ENCODE measurements around the gene AP1B1.

Gene AP1B1

DNA sequence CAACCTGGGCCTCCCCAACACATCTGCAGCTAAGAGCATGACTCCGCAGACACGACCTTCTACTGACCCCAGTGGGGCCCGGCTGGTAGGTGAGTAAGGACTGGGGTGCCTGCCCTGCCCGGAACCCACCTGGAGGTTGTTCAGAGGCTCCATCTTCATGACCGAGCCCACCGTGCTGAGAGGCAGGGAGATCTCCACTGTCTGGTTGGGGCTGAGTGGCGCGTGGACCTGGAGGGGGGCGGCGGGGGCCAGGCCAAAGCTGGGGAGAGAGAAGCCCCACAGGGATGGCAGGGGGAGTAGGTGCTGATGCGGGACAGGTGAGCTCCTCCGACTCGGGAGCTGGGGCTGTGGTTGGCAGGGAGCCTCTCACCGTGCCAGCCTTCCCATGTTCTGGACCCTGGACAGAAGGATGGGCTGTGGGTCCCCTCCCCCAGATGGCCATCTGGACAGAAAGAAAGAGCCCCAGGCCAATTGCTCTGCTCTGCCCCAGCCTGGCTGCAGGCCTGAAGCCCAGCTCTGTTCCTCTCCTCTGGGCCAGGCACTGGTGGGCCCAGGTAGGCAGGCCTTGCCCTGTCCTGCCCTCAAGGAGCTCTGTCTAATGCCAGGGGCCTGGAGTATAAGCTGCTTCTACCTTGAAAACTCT lies 56.6 kb downstream of the AP1B1 start:
- DNase-seq (ENCODE audit: low read depth): no peak

DNA sequence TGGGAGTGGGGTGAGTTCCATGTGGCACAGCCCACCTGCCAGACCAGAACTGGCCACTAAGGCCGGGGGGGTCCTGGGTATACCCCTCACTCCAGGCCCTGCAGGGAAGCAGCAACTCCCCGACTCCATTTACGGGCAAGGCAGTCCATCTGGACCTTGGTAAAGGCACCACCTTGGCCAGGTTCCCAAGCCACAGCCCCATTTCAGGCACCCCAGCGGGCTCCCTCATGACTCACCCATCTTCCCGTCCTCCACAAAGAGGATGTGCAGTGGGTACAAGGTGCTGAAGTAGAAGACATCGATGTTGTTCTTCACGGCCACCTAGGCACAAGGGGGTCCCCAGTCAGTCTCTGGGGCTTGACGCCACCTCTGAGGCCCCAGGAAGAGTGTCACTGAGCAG lies 57.2 kb downstream of the AP1B1 start:
- DNase-seq (ENCODE audit: low read depth): no peak

GRCh38 chr22:29330753-29331152 lies 57.6 kb downstream of the AP1B1 start:
- no peak for DNase-seq (ENCODE audit: low read depth)

- no peak for DNase-seq (ENCODE audit: low read depth)
Observed at GRCh38 chr22:29330291-29330690, 58.1 kb downstream of the AP1B1 start.

GRCh38 chr22:29329581-29329980 lies 58.8 kb downstream of the AP1B1 start:
- DNase-seq (ENCODE audit: low read depth): no peak

DNA sequence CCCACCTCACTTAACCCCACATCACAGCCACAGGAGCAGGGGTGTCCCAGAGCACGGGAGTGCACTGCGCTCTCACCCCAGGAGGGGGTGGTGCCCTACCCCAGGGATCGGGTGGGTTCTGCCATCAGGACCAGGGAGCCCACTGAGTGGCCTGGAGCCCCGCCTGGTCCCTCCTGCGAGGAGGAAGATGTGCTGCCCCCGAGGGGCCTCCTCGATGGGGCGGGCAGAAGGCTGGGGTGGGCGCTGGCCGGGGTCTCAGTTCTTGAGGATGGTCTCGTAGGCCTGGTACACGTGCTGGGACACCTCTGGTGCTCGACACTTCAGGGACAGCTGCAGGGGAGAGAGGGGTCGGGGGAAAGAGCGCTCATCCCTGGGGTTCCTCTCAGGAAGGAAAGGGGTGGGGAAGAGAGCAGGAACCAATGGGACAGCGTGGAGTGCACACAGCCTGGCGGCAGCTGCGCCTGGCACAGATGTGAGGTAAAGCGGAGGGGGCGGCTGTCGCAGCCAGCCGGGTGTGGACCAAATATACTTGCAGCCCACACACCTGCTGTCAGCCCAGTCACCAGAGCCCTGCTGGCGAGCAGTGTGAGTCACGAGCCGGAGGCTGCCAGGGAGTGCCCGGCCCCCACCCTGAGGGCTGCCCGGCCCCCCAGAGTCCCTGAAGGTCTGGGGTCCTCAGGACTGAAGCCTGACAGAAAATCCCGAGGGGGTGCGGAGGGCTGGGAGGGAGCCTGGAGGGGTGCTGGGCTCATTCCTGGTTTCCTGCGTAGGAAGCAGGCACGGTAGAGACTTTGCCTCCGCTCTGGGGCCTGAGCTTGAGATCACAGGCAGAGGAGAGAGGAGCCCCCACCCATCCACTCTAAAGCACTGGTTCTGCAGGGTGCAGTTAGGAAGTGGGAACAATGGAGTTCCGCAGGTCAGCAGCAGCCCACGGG lies 59.5 kb downstream of the AP1B1 start:
- DNase-seq (ENCODE audit: low read depth): no peak

GRCh38 chr22:29328055-29328454 lies 60.3 kb downstream of the AP1B1 start:
- DNase-seq (ENCODE audit: low read depth): no peak

DNA sequence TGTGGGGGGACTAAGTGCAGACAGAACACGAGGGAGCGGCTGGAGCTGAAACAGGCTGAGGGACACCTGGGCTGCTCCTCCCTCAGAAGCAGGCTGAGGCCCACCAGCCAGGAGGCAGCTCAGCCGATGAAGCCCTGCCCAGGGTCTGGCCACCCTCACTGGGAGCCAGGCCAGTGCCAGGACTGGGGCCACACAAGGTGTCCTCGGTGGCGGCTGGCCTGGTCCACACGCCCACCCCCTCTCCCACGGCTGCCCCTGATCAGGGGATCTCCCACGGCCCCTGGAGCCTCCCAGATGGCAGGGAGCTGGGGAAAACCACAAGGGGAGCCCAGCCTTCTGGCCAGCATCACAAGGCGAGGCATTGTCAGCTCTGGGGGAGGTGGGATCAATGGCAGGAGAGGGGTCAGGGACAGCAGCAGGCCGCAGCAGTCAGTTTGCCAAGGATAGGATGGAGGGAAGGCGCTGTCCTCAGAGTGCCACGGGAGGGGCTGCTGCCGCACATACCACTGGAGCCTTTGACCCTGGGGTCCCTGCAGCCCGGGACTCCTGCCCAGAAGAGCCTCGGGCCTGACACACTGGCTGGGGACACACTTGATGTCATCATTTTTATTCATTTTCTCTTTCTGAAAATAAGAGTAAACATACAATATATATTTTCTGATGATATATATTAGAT lies 61.1 kb downstream of the AP1B1 start:
- no peak for DNase-seq (ENCODE audit: low read depth)

GRCh38 chr22:29326481-29326880 lies 61.9 kb downstream of the AP1B1 start:
- DNase-seq (ENCODE audit: low read depth): no peak

- no peak for DNase-seq (ENCODE audit: low read depth)
Observed at GRCh38 chr22:29325785-29326315, 62.5 kb downstream of the AP1B1 start.

GRCh38 chr22:29325356-29325755 lies 63.0 kb downstream of the AP1B1 start:
- no peak for DNase-seq (ENCODE audit: low read depth)

DNA sequence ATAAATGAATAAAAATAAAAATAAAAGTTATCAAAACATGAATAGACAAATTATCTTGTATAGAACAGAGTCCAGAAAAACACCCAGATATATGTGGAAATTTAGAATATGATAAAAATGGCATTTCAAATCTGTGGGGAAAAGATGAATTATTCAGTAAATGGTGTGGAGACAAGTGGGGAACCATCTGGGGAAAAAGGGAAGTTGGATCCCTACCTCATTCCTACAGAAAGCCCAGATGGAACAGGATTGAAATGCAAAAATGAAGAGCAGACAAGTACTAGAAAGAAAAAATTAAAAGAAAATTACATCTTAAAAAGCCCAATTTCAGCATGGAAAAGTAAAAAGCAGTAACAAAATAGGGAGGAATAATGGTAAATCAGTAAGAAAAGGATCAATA lies 64.7 kb downstream of the AP1B1 start:
- DNase-seq (ENCODE audit: low read depth): no peak

- DNase-seq (ENCODE audit: low read depth): no peak
Observed at GRCh38 chr22:29320546-29320945, 67.8 kb downstream of the AP1B1 start.

DNA sequence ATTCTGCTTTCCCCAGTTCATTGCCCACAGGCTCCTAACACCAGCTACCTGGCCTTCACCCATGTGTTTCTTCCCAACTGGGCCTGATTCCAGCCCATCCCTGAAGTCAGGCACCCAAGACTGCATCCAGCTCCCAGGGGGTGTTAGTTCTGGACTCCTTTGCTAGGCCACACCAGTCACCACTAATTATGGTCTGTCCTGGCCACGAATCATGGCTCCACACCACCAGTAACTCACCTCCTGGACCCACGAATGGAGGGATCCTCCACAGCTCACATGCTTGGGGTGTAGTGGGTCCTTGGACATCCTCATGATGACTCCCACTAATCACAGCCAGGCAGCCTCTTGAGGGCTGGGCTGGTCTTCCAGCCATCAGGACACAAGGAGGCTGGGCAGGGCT lies 69.3 kb downstream of the AP1B1 start:
- no peak for DNase-seq (ENCODE audit: low read depth)

DNA sequence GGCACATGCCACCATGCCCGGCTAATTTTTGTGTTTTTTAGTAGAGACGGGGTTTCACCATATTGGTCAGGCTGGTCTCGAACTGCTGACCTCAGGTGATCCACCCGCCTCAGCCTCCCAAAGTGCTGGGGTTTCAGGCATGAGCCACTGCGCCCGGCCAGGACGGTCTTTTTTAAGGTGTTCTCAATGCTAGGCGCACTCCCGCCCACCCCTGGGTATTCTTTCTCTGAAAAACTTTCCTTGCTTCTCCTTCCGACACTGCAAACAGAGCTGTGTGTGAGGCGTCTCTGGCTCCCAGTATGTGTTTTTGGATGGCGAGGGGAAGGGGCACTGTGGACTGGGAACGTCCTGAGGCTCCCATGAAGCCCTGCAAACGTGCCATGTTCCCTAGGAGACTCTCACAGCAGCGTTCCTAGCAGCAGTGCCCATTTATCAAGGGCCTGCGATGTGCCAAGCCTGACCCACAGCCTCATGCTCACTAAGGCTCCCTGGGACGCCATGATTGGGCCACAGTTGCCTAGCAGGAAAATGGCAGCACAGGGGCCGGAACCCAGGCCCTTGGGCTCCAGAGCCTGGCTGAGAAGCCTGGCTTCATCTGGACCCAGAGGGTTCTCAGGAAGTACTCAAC lies 70.4 kb downstream of the AP1B1 start:
- no peak for DNase-seq (ENCODE audit: low read depth)

DNA sequence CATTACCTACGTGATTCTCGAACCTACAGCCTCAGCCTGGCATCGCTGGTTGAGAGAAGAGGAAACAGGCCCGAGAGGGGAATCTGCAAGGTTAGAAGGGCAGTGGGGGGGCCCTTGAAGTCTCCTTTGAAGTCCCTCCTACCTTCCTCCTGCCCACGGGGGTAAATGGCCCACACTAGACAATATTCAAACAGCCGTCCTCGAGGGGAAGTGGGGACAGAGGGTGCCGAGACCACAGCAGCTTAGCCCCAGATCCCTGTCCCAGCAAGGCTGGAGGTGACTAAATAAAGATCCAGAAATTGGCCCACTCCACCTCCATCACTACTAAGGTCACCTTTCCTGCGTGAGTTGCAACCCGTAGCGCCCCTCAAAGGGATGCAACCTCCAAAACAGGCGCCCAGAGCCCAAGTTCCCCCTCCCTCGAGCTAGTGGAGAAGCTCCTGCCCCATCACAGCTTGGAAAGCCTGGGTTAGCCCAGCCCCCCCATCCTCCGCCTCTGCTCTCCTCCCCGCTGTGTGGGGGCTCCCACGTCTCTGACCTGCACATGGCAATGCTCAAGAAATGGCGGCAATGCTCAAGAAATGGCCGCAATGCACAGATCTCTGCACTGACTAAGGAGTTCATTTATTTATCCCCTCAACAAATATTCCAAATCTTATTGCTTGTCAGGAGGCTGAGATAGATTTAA lies 72.1 kb downstream of the AP1B1 start:
- no peak for DNase-seq (ENCODE audit: low read depth)

DNA sequence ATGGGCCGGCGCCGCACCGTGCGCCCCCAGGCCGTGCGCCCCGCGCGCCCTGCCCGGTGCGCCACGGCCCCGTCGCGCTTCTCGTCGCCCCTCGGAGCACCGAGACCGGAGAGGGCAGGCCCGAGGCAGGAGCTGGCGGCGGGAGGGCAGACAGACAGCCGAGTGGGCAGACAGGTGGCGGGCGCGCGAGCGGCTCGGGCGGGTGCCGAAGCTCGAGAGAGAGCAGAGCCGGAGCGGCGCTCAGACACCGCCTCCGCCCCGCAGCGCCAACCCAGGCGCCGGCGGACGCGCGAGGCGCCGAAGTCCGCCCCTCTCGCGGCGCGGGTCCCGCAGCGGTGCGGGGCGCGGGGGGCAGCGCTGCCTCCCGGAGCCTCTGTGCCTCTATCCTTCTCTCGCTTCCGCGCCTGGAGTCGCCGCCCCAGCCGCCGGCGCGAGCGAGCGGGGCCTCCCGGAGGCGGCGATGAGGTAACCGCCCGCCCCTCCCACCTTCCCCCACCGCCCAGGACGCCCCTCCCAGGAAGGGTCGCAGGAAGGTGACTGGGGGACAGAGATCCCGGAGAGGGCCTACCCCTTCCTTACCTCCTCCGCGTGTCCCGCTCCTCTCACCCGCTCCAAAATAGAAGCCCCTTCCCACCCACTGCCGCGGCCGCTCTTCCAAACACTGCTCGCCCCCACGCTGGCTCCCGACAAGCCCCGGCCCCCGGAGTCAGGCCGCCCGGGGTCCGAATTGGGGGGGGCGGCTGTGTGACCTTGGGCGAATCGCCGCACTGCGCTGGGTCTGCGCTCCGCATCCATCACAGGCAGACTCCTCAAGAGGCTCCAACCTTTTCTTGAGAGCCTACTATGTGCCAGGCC lies 72.9 kb downstream of the AP1B1 start, which contains the start of gene RASL10A:
TSS of gene RASL10A (minus strand) at position 412 of the 855 bp plus-strand sequence. CDS start 451 bp downstream, outside the sequence.
- no peak for DNase-seq (ENCODE audit: low read depth)

DNA sequence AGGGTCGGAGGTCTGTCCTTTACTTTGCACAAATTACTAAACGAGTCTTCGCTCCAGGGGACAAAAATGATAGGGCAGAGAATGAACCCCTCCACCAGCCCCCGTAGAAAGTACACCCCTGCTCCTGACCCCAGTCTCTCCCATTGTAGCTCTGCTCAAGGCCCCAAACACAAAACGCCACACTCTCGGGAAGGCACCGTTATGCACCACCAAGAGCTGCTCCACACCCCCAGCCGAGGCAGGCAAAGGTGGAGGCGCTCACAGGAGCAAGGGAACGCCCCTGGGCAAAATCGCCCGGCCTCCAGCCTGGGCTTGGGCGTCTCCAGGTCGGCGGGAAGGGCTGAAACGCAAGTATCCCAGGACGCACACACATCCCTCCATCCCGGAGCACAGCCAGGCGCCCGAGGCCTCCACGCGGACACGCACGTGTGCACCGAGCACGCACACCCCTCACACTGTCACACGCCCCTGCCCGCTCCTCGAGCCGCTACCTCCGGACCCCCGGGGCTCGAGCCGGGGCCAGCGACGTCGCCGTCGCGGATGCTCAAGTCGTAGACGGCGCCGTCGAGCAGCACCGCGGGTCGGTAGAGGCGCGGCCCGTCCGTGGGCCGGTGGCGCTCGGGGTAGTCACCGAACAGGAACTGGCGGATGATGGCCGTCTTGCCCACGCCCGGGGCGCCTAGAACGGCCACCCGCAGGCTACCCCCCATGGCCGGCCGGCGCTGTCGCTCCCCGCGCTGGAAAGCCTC lies 73.7 kb downstream of the AP1B1 start:
- DNase-seq (ENCODE audit: low read depth): no peak

DNA sequence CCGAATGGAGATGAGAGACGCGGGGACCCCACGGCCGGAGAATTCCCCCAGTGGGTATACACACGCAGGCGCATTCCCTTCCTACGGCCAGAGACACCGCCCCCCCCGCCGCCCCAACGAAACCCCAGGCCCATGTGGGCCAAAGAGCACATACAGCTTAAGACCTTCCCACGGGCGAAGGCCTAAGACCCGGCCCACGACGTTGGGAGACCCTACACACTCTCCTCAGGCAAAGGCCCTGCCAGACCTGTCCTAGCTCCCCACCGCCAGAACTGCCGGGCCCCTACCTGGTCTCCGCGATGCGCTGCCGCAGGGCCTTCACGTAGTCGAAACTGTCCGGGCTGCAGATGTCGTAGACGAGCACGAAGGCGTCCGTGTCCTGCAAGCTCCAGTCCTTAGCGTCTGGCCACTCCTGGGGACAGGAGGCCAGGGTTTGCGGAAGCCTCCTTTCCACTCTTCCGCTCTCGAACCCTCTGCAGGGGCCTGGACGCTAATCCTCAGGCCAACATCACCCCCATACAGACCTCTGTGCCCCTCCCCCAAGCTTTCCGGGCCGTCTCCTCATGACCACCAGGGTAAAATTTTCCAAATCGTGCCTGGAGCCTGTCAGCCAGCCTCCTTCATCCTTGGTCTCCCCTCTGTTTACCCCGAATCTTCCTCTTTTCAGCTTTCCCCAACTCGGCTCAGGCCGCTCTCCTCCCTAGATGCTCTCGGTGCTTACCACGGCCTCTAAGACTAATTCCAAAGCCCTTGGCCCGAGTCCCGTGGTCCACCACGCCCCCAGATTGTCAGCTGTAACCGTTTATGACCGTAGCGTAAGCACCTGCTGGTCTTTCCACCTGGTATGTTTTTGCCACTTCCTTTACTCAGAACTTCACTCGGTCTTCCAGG lies 74.5 kb downstream of the AP1B1 start:
- DNase-seq (ENCODE audit: low read depth): no peak

Measured in stimulated activated CD8-positive, alpha-beta memory T cell treated with anti-CD3 and anti-CD28 coated beads, Interleukin-4, amount 100 ng/mL, for 24 hours (primary cell).